ENCODE data around the gene RBMS2.

Gene RBMS2, protein sequence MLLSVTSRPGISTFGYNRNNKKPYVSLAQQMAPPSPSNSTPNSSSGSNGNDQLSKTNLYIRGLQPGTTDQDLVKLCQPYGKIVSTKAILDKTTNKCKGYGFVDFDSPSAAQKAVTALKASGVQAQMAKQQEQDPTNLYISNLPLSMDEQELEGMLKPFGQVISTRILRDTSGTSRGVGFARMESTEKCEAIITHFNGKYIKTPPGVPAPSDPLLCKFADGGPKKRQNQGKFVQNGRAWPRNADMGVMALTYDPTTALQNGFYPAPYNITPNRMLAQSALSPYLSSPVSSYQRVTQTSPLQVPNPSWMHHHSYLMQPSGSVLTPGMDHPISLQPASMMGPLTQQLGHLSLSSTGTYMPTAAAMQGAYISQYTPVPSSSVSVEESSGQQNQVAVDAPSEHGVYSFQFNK

DNA sequence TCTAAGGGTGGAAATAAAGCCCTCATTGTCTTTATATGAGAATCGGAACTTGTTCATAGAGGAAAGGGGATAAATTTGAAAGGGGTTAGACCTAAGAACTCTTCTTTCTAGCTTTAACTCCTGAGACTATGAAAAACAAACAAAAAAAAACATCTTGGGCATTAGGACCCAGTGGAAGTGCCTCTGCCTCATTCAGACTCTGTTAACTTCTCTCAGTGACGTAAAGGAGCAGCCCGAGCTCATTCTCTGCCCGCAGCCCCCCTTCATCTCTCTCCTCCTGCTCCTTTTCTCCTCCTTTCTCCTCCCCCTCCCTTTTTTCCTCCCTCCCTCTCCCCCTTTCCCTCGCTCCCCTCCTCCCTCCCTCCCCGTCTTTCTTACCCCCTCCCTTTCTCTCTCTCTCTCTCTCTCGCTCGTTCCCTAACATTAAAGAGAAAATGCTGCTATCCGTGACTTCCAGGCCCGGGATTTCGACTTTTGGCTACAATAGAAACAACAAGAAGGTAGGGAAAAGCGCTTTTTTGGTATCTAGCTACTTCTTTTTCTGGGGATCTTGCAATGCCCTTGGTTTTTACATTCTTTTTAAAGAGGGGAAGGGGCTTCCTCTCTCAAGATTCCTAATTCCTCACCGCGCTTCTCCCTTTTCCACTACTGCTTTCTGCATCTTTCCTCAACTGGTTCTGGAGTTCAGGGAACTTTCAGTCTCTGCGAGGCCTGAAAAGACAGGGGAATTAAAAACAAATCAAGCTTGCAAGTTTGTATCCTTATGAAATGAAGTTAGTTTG lies at the start of gene RBMS2:
Gene RBMS2, plus strand, starts transcription at position 231 of the 782 bp plus-strand sequence. Its CDS starts 204 bp downstream, at position 435.
- H3K4me3 ChIP-seq (ENCODE audit: low read depth, low read length) = peak within 1 kb of the TSS; percentile 34
- peak; percentile 46 for DNase-seq (ENCODE audit: low read depth)
- TF ChIP-seq, protein P1, sequence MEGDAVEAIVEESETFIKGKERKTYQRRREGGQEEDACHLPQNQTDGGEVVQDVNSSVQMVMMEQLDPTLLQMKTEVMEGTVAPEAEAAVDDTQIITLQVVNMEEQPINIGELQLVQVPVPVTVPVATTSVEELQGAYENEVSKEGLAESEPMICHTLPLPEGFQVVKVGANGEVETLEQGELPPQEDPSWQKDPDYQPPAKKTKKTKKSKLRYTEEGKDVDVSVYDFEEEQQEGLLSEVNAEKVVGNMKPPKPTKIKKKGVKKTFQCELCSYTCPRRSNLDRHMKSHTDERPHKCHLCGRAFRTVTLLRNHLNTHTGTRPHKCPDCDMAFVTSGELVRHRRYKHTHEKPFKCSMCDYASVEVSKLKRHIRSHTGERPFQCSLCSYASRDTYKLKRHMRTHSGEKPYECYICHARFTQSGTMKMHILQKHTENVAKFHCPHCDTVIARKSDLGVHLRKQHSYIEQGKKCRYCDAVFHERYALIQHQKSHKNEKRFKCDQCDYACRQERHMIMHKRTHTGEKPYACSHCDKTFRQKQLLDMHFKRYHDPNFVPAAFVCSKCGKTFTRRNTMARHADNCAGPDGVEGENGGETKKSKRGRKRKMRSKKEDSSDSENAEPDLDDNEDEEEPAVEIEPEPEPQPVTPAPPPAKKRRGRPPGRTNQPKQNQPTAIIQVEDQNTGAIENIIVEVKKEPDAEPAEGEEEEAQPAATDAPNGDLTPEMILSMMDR (IDR thresholded peaks at IDR 0.05; ENCODE audit: insufficient read depth, low read depth, low read length, missing control alignments) = no peak

DNA sequence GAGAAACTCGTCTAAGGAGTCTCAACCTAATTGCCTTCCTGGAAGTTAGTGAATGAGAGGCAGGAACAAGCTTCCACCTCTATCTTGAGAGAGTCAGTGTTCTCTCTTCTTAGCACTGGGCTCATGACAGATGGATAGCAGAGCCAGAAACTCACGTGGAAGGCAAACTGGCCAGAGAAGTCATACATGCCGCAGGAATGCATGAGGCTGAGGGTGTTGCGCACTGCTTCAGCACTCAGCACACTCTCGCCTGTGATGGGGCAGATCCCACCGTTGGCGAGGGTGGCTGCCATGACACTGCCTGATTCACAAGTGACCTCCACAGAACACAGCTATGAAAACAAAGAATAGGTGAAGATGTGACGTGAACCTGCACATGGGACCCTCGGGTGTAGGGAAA lies 47.2 kb upstream of the RBMS2 start:
- TF ChIP-seq, protein P1 (IDR thresholded peaks at IDR 0.05; ENCODE audit: insufficient read depth, low read depth, low read length, missing control alignments) = no peak
- no peak for DNase-seq (ENCODE audit: low read depth)
- H3K4me3 ChIP-seq (ENCODE audit: low read depth, low read length) = no peak overlapping the region

DNA sequence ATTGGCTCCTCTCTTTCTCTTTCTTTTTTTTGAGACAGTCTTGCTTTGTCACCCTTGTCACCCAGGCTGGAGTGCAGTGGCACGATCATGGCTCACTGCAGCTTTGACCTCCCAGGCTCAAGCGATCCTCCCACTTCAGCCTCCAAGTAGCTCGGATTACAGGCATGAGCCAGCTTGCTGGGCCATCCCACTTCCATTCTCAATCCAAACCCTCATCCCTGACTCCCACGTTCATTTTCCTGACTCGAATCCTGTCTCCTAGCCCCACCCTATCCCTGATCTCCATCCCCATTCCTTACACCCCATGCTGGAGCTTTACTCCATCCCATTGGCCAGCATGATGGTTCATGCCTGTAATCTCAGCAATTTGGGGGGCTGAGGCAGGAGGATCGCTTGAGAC lies 45.5 kb upstream of the RBMS2 start:
- H3K4me3 ChIP-seq (ENCODE audit: low read depth, low read length) = no peak overlapping the region
- TF ChIP-seq, protein P1 (IDR thresholded peaks at IDR 0.05; ENCODE audit: insufficient read depth, low read depth, low read length, missing control alignments) = no peak
- DNase-seq (ENCODE audit: low read depth) = no peak

DNA sequence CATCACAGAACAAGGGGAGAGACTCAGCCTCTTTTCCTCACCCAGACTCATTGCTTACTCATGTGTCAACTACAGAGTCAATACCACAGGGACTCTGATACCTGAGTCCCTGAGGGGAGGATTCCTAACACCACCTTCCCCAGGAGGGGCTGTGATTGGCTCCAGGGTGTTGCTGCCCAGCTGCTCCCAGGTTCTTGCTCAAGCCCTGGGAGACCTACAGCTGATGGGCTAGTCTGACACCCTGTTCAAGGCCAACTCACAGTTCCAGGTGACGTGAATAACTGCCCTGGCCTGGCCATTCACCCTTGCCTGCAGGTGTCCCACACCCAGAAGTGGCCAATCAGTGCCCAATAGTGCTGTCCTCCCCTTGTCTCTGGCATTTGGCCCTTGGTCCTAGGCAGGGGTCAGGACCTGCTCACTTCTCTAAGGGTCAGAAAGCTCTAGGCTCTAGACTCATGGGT lies 44.6 kb upstream of the RBMS2 start:
- DNase-seq (ENCODE audit: low read depth) = no peak
- no peak overlapping the region for H3K4me3 ChIP-seq (ENCODE audit: low read depth, low read length)
- TF ChIP-seq, protein P1 (IDR thresholded peaks at IDR 0.05; ENCODE audit: insufficient read depth, low read depth, low read length, missing control alignments) = no peak

DNA sequence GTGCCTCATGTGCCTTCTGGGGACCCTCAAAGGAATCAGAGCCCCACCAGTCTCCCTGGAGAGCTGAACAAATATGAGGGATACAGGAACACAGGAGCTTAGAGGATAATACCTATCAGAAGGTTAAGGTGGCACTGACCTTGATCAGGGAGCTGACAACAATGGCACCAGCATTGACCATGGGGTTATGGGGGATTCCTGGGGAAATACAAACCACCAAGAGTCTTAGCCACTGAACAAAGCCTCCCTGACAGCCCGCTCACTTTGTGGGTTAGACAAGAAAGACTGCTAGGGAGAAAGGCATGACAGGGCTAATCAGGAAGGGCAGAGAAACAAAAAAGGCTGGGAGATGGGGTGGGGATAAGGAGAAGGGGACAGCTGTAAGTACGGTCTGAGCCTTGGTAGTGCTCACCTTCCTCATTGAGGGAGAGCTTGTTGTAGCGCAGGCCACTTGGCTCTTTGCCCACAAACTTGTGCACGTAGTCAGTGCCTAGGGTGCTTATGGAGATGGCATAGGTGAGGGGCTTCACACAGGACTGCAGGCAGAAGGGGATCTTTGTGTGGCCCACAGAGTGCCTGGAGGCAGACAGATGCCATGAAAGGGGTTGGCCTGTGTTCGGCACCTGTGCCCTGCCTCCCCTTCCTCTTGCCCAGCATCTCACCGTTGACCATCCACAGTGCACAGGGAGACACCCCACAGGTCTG lies 43.9 kb upstream of the RBMS2 start:
- no peak overlapping the region for H3K4me3 ChIP-seq (ENCODE audit: low read depth, low read length)
- TF ChIP-seq, protein P1 (IDR thresholded peaks at IDR 0.05; ENCODE audit: insufficient read depth, low read depth, low read length, missing control alignments) = no peak
- no peak for DNase-seq (ENCODE audit: low read depth)

DNA sequence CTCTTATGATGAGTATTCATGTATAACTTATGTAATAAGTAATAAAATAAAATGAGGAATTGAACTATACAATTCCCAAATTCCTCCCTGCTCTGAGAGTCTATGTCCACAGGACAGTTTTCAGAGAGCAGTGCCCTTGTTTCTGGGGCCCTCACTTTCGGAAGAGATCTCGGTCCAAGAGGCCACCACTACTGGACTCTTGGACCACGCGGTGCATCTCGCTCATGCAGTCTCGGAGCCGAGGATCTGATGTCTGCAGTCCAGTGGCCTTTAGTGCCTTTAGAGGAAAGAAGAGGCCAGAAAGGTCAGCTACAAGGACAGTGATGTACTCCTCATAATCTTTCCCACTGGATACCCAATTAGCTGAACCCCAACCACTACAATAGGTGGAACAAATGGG lies 42.0 kb upstream of the RBMS2 start:
- H3K4me3 ChIP-seq (ENCODE audit: low read depth, low read length) = no peak overlapping the region
- DNase-seq (ENCODE audit: low read depth) = no peak
- TF ChIP-seq, protein P1 (IDR thresholded peaks at IDR 0.05; ENCODE audit: insufficient read depth, low read depth, low read length, missing control alignments) = no peak

Data from GM12865 (cell line).